NCI-H1694 (cell line): ENCODE data around the gene CD22.

Source experiments
- DNase-seq: peaks from one replicate; lab custom pipeline; 2025; lab: John Stamatoyannopoulos, UW

CD22 gene

DNA sequence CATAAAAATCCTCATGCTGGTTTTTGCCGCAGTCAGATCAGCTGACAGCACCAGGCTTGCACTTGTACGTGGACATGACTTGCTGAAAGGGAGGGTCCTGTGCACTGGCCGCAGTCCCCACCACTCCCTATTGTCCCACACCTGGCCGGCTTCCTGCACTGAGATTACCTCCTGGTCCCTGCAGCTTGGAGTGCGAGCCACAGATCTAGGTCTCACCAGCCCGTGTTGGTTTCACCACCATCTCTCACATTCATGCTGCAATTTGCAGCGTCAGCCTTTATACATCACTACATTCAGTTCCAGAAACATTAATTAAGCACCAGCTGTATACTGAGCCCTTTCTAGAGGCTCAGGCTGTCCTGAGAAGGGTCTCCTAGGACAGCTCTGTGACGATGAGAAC, 15.0 kb upstream of the CD22 start:
- no peak for DNase-seq

DNA sequence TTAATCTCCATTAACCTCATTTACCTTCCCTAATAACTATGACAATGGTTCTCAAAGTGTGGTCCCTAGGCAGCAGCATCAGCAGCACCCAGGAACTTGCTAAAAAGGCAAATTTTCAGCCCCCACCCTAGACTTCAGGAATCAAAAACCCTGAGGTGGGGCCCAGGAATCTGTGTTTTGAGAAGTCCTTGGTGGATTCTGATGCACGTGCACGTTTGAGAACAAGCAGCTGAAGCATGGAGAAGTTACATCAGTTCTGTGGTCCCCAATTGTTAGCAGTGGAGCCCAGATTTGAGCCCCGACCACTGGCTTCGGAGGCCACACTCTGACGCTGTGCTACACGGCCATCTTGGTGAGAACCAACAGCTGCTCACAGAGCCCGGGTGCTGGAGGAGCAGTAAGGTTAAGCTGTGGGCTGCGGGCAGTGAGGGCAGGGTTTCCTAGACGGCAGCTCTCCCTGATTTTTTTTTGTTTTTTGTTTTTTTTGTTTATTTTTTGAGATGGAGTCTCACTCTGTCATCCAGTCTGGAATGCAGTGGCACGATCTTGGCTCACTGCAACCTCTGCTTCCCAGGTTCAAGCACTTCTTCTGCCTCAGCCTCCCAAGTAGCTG, 14.0 kb upstream of the CD22 start:
- no peak for DNase-seq

DNA sequence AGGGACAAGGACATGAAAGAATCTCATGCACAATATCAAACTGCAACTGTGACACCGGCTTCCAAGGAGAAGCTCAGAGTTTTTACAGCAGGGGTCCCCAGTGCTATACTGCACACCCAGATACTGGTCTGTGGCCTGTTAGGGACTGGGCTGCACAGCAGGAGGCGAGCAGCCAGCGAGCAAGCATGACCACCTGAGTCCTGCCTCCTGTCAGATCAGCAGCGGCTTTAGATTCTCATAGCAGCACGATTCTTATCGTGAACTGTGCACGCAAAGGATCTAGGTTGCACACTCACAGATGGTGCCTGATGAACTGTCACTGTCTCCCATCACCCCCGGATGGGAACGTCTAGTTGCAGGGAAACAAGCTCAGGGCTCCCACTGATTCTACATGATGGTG, 13.1 kb upstream of the CD22 start:
- DNase-seq = no peak

DNA sequence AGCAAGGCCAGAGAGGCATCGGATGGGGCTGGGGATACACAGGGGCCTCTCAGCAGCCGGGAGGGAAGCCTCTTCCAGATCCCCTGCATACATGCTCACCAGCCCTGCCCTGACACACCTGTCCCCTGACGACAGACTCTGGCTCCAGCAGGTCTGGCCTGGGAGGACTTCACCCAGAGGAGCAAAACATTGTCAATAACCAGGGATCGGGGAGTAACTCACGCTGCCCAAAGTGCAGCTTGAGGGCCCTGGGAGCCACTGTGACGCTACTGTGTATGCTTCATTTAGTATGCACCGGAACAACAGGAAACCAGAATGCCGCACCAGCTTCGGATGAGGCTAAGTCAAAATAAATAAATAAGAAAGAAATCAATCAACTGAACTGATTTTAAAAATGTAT, 12.4 kb upstream of the CD22 start:
- no peak for DNase-seq

DNA sequence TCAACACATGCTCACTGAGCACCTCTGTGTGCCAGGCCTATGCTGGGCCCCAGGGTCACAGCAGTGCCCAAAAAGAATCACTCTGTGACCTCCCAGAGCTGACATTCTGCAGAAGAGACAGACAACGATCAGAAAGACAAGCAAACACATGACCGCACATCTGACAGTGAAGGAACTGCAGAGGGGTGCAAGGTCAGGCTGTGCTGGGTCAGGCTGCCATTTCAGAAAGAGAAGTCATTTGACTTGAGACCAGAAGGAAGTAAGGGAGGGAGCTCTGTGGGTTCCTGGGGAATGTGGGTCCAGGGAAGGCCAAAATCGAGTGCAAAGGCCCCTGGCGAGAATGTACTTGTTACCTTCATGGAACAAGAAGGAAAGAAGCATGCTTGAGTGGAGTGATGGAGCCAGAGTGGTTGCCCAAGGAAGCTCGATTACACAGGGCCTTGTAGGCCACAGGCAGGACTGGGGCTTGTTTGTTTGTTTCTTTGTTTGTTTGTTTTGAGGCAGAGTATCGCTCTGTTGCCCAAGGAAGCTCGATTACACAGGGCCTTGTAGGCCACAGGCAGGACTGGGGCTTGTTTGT, 11.4 kb upstream of the CD22 start:
- no peak for DNase-seq

DNA sequence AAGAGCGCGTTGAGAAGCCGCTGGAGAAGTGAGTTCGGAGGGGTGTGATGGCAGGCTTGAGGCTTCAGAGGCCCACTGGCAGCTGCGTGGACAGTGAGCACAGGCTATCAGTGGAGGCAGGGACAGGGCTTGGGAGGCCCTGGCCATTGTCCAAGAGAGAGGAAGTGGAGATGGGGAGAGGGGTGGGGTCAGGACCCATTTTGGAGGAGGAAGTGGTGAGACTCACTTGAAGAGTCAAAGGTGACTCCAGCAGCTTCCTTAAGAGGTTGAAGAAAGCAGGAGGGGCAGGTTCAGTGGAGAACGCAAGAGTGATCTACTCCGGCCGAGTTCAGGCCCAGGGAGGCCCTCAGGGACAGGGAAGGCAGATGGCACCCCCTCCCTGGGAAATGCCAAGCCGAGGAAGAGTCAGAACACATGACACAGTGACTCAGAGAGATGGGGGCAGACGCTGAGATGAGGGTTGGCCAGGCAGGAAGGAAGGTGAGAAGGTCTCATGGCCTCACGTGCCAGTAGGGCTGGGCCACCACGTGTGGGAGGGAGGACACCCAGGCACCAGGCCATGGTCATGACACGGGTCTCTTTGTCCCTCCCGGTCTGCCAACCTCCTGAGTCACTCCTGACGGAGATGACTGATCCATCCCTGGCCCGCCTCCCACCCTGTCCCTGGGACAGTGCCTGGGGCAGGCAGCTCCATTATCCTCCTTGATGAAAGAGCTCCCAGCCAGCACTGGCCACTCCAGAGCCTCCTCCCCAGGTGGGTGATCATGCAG, 10.1 kb upstream of the CD22 start:
- DNase-seq = no peak

DNA sequence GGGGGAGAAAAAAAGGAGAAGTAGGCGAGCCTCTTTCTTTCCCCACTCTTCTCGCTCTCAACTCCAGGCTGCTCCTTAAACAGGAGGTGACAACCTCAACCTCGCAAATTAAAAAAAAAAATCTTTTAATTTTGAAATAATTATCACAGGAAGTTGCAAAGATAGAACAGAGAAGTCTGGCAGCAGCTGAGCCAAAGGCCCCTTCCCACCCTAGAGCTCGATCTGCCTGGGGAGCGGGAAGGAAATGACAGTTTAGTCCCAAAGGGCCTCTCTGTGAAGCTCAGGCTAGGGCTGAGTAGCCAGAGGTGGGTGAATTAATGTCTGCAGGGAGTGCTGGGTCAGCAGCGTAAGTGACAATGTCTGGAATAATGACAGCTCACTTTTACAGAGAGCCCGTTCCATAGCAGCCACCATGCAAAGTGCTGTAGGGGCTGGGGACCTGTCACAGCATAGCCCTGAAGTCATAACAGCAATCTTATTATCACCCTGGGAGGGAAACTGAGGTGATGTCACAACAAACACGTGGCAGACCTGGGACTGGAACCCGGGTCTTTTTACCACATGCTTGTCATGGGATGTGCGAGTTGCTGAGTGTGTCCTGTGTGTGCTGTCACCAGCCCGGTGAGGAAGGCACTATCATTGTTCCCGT, 8.8 kb upstream of the CD22 start:
- DNase-seq = no peak

DNA sequence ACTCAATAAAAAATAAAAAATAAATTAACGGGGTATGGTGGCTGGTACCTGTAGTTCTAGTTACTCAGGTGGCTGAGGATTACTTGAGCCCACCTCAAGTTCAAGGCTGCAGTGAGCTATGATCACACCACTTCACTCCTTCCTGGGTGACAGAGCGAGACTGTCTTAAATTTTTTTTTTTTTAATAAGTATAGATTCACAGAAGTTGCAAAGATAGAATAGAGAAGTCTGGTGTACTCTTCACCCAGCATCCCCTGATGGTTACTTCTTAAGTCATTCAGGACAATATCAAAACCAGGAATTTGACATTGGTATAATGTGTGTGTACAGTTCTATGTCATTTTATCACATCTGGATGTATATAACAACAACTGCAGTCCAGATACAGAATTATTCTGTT, 7.7 kb upstream of the CD22 start:
- no peak for DNase-seq

DNA sequence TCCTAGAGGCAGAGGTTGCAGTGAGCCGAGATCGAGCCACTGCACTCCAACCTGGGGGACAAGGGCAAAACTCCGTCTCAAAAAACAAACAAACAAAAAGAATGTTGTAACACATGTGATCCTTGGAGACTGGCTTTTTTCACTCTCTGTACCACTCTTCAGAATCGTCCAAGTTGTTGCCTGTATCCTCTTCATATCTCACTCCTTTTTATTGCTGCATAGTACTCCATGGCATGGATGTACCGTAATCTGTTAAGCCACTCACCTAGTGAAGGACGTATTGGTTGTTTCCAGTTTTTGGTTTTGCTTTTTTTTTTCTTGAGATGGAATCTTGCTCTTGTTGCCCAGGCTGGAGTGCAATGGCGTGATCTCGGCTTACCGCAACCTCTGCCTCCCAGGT, 7.0 kb upstream of the CD22 start:
- DNase-seq = no peak

DNA sequence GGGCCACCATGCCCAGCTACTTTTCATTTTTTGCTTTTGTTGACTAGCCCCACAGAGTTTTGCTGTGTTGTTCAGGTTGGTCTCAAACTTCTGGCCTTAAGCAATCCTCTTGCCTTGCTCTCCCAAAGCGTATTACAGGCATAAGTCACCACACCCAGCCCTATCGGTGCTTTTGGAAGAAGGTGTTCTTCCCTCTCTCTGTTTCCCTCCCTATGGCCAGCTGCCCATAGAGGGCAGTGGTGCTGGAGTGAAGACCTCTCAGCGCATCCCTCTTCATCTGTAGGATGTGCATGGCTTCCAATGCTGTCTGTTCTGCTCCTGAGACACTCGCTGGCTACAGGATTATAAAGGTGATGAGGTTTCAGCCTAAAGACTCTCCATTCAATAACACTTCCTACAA, 1.3 kb upstream of the CD22 start:
- no peak for DNase-seq

DNA sequence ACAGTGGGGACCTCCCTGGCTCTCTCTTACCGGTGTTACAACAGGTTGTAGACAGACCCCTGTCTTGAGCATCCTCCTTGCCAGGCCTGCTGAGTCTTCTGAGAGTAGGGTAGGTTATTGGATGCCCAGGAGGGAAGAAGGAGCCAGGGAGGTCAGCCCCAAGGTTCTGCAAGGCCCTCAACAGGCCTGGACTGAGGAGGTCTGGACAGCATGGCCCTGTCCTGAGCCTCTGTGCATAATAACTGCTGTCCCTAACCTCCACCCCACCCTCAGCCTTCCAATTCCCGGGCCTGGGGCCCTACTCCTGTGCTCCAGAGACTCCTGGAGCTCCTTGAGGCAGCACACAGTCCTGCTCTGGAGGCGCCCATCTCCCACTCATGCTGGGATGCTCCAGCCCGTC, 336 bp downstream of the CD22 start:
- no peak for DNase-seq

DNA sequence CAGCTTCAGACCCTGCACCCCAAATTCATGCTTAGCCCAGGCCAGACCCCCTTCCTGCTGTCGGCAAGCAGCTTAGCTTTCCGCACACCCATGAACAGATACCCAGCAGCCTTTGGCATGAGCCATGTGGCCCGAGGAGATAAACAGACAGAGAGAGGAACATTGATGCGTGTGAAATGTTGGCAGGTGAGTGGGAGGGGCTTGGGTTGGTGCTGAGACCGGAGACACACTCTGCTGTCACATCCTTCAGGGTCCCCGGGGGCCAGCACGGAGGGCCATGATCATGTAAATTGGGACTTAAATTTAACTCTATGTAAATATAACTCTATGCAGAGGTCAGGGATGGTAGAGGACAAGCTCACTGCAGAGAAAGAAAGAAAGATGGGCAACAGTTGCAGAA, 1.5 kb downstream of the CD22 start:
- no peak for DNase-seq

DNA sequence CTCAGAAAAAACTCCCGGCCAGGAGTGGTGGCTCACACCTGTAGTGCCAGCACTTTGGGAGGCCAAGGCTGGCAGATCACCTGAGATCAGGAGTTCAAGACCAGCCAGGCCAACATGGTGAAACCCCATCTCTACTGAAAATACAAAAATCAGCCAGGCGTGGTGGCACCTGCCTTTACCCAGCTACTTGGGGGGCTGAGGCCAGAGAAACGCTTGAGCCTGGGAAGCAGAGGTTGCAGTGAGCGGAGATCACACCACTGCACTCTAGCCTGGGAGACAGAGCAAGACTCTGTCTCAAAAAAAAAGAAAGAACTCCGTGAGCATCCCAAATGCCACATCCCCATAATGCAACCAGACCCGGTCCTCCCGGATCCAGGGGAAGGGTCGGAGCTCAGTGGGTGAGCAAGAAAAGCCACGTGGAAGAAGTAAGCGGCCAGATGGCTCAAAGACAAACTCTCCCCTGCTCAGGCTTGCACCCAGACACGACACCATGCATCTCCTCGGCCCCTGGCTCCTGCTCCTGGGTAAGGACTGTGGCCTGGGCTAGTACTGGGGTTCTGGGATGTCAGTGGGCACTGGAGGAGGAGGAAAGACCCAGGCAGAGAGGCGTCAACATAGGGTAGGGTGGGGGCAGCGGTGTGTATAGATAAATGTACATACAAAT, 2.7 kb downstream of the CD22 start:
- DNase-seq = no peak

DNA sequence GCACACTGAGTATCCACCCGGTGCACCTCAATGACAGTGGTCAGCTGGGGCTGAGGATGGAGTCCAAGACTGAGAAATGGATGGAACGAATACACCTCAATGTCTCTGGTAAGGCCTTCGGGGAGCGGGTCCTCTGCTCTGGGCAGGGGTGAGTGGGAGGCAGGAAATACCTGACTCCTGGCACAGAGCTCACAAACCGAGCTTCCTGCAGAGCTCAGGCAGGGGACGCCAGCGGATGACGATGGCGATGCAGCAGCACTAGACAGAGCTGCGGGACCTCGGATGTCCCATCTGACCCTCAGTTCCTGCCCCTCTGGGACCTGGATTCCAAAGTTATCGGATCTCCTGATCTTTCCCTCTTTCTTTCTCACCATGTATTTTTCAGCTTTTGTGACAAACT, 3.8 kb downstream of the CD22 start:
- no peak for DNase-seq

DNA sequence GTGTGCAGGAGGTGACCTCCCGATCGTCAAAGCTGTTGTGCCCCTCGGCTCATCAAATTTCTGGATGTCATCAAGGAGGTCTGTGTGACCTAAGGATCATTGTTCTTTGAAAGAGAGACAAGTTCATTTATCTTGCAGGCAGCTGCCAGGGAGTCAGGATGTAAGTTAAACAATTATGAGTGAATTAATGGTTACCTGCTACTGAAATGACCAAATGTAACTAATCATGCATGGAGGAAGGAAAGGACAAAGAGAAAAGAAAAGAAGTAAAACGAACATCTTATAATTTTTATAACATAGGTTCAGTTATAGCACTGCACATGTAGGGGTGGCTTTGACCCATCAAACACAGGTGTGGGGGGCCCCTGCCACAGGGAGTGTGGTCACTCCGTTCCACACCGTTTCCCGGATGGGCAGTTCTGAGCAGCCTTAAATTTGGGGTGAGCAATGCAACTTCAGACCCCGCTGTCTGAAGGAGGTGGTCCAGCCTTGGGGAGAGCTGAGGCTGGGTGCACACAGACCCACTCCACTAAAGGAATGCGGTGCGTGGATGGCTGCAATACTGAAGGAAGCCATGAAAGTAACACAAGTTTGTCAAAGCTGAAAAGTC, 5.3 kb downstream of the CD22 start:
- DNase-seq = no peak

DNA sequence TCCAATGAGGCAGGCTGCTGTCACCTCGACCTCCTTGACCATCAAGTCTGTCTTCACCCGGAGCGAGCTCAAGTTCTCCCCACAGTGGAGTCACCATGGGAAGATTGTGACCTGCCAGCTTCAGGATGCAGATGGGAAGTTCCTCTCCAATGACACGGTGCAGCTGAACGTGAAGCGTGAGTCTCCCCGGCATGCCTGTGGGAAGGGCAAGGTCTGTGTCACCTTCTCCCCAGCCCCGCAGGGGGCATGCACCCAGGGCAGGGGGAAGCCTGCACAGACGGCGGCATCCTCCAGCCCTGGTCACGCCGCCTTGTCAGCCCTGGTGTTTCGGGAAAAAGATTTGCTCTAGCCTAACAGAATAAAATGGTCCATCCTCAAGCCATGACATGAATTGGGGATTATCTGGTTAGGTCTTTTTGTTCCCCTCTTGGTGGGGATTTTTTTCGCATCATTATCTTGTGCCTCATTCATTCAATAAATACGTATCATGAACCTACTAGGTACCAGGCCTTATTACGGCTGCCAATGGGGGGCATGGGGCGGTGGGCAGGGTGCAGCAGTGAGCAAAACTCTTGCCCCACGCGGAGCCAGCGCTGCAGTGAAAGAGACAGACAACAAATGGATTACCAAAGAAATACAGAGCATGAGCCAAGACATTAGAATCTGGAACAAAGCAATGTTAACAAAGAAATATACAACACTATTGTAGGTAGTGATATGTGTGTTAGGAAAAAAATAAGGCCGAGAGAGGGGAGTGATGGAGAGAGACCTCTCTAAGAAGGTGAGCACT, 7.4 kb downstream of the CD22 start:
- no peak for DNase-seq

DNA sequence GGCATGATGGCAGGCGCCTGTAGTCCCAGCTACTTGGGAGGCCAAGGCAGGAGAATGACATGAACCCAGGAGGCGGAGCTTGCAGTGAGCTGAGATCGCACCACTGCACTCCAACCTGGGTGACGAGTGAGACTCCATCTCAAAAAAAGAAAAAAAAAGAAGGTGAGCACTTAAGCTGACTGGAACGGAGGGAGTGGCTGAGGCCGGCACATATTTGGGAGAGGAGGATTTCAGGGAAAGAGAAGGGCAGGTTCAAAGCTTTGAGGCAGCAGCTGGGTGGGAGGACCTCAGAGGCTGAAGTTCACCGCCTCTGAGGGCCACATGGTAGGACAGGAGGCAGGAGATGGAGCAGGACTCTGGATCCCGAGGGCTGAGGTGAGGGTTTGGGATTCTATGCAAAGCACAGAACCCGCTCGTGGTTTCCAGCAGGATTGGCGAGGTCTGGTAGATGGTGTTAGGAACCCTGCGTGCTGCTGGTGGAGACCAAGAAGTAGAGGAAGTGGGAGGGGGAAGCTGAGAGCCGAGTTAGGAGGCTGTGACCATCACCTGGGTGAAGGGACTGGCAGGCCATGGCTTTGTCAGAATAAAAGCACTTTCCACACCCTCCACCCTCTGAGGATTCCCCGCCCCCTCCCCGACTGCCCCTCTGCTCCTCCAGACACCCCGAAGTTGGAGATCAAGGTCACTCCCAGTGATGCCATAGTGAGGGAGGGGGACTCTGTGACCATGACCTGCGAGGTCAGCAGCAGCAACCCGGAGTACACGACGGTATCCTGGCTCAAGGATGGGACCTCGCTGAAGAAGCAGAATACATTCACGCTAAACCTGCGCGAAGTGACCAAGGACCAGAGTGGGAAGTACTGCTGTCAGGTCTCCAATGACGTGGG, 8.4 kb downstream of the CD22 start:
- DNase-seq = no peak

DNA sequence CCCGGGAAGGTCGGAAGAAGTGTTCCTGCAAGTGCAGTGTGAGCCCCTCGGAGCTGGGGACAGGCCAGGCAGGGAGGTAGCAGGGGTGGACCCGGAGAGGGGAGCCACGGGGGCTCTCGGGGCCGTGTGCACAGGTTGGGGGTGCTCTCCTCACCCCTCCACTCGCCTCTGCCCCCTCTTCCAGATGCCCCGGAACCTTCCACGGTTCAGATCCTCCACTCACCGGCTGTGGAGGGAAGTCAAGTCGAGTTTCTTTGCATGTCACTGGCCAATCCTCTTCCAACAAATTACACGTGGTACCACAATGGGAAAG, 9.0 kb downstream of the CD22 start:
- DNase-seq = no peak

DNA sequence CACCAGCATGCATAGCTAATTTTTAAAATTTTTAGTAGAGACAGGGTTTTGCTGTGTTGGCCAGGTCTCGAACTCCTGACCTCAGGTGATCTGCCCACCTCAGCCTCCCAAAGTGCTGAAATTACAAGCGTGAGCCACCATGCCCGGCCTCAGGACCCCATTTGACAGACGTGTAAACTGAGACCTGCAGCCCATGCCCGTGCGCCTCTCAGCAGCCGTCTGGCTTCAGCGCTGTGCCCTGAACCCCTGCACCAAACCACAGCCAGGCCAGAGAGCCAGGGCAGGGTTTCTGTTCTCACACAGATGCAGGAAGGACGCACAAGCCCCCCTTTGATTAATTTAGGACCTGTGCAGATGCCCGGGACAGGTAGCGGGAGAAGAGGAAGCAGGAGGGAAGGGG, 11.4 kb downstream of the CD22 start:
- DNase-seq = no peak

DNA sequence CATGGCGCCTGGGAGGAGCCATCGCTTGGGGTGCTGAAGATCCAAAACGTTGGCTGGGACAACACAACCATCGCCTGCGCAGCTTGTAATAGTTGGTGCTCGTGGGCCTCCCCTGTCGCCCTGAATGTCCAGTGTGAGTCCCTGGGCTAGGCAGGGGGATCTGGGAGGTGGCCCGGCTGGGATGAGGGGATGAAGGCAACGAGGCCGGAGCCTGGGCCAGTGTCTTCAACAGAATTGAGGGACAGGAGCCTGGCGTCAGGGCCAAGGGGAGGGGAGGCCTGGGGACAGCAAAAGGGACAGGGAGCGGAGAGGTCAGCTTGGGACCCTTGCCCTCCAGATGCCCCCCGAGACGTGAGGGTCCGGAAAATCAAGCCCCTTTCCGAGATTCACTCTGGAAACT, 12.0 kb downstream of the CD22 start:
- no peak for DNase-seq
